HL-60 (cell line): ENCODE data around the gene PEX5L.
A peak's percentile ranks its signal among the peaks of the same experiment; 100 is the strongest.

ENCODE experiments used
- DNase-seq, 2 experiments: peaks; one replicate each; pipeline ENCODE4 v3.0.0-alpha.2; 2010 to 2020; ENCODE audit warnings: low read depth in 1 of 2, low spot score in 1 of 2
- H3K27ac ChIP-seq: fragments of 250-450 bp; sonication (Bioruptor Pico); replicated peaks from 2 replicates; pipeline ENCODE4 v1.5.1; 2020; ENCODE audit warnings: mild to moderate bottlenecking, moderate library complexity
- H3K27me3 ChIP-seq: fragments of 250-450 bp; sonication (Bioruptor Pico); 2 replicates; pipeline ENCODE4 v1.5.1; 2021; ENCODE audit warnings: mild to moderate bottlenecking, moderate library complexity; ENCODE audit not compliant: insufficient read depth, poor library complexity, severe bottlenecking
- H3K4me3 ChIP-seq: replicated peaks from 2 replicates; pipeline ENCODE4 v1.5.1; 2011; ENCODE audit warnings: mild to moderate bottlenecking, control low read depth, low read length; ENCODE audit not compliant: insufficient read depth
- GABPA ChIP-seq: IDR thresholded peaks from 2 replicates; pipeline ENCODE4 v1.6.1; 2012; ENCODE audit warnings: low read depth
- POLR2AphosphoS5 ChIP-seq: IDR thresholded peaks from 2 replicates; pipeline ENCODE4 v1.6.1; 2012; ENCODE audit warnings: low read depth
- SPI1 ChIP-seq: IDR thresholded peaks from 2 replicates; pipeline ENCODE4 v1.6.1; 2012; ENCODE audit warnings: low read depth, mild to moderate bottlenecking, borderline replicate concordance
- TF ChIP-seq, protein P1 (sequence below): IDR thresholded peaks from 2 replicates; pipeline ENCODE4 v1.6.1; 2012; ENCODE audit warnings: low read depth; ENCODE audit not compliant: insufficient replicate concordance
- TF ChIP-seq, protein P2 (sequence below): IDR thresholded peaks from one replicate; pipeline ENCODE4 v1.5.1; 2011; ENCODE audit warnings: low read length, control low read depth, inconsistent platforms; ENCODE audit not compliant: insufficient read depth

The PEX5L gene

GRCh38 chr3:179852142-179852905, 184.4 kb downstream of the PEX5L start:
- H3K27ac ChIP-seq, result no peak overlapping the region
- peak; percentile 7 to 17 for DNase-seq
- H3K4me3 ChIP-seq, result no peak overlapping the region
- peak; percentile 38; the same call in 1 of the 2 replicates for TF ChIP-seq SPI1
- TF ChIP-seq, protein P1, sequence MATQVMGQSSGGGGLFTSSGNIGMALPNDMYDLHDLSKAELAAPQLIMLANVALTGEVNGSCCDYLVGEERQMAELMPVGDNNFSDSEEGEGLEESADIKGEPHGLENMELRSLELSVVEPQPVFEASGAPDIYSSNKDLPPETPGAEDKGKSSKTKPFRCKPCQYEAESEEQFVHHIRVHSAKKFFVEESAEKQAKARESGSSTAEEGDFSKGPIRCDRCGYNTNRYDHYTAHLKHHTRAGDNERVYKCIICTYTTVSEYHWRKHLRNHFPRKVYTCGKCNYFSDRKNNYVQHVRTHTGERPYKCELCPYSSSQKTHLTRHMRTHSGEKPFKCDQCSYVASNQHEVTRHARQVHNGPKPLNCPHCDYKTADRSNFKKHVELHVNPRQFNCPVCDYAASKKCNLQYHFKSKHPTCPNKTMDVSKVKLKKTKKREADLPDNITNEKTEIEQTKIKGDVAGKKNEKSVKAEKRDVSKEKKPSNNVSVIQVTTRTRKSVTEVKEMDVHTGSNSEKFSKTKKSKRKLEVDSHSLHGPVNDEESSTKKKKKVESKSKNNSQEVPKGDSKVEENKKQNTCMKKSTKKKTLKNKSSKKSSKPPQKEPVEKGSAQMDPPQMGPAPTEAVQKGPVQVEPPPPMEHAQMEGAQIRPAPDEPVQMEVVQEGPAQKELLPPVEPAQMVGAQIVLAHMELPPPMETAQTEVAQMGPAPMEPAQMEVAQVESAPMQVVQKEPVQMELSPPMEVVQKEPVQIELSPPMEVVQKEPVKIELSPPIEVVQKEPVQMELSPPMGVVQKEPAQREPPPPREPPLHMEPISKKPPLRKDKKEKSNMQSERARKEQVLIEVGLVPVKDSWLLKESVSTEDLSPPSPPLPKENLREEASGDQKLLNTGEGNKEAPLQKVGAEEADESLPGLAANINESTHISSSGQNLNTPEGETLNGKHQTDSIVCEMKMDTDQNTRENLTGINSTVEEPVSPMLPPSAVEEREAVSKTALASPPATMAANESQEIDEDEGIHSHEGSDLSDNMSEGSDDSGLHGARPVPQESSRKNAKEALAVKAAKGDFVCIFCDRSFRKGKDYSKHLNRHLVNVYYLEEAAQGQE, result no peak
- no peaks in the 10 kb centered on the region for H3K27me3 ChIP-seq

- no peaks in the 10 kb centered on the region for H3K27me3 ChIP-seq
- H3K4me3 ChIP-seq, result no peak overlapping the region
- TF ChIP-seq, protein P1, result no peak
- TF ChIP-seq GABPA (no peak), POLR2AphosphoS5 (no peak)
- H3K27ac ChIP-seq, result no peak overlapping the region
- no peak for DNase-seq
These were observed 188.0 kb downstream of the PEX5L start for GRCh38 chr3:179848711-179849110.

GRCh38 chr3:179842061-179842460, 194.7 kb downstream of the PEX5L start:
- DNase-seq, result no peak
- no peak overlapping the region for H3K27ac ChIP-seq
- H3K4me3 ChIP-seq, result no peak overlapping the region
- TF ChIP-seq SPI1 (no peak), POLR2AphosphoS5 (no peak)
- H3K27me3 ChIP-seq, result no peaks in the 10 kb centered on the region

DNA sequence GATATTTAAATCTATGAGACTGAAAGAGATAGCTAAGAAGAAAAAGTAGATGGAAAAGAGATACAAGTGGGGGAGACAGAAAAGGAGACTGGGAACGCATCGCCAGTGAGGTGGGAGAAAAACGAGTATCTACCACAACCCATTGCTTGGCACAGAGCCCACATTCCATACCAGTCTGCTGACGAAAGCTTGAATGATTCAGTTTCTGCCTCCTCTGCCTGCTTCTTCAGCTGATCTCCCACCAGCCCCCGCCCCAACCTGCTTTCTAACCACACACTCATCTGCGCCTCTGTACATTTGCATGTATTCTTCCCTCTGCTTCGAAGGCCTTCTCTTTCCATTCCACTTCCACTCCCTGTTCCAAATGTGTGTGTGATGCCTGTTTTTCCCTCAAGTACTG, 195.8 kb downstream of the PEX5L start:
- H3K27me3 ChIP-seq, result no peaks in the 10 kb centered on the region
- H3K4me3 ChIP-seq, result no peak overlapping the region
- TF ChIP-seq, protein P2, sequence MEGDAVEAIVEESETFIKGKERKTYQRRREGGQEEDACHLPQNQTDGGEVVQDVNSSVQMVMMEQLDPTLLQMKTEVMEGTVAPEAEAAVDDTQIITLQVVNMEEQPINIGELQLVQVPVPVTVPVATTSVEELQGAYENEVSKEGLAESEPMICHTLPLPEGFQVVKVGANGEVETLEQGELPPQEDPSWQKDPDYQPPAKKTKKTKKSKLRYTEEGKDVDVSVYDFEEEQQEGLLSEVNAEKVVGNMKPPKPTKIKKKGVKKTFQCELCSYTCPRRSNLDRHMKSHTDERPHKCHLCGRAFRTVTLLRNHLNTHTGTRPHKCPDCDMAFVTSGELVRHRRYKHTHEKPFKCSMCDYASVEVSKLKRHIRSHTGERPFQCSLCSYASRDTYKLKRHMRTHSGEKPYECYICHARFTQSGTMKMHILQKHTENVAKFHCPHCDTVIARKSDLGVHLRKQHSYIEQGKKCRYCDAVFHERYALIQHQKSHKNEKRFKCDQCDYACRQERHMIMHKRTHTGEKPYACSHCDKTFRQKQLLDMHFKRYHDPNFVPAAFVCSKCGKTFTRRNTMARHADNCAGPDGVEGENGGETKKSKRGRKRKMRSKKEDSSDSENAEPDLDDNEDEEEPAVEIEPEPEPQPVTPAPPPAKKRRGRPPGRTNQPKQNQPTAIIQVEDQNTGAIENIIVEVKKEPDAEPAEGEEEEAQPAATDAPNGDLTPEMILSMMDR, result no peak
- H3K27ac ChIP-seq, result no peak overlapping the region
- DNase-seq, result no peak

GRCh38 chr3:179837374-179837773, 199.4 kb downstream of the PEX5L start:
- DNase-seq, result no peak
- Histone ChIP-seq H3K27me3 (no peaks in the 10 kb centered on the region), H3K4me3 (no peak overlapping the region), H3K27ac (no peak overlapping the region)
- TF ChIP-seq POLR2AphosphoS5 (no peak), SPI1 (no peak), GABPA (no peak)
- TF ChIP-seq, protein P2, result no peak
- TF ChIP-seq, protein P1, result no peak
